ENCODE measurements around the gene POLA1. TPM values are rescaled to one million over a fixed set of nuclear protein-coding genes. Genes with fewer than 3 reads are reported as not detected.

Gene POLA1
- total and polyA plus RNA-seq, 2 donors (not counting 1 experiment from before 2014, with no cell fraction given) = 3.0 to 16.3 TPM

GRCh38 chrX:24703185-24703494 lies 9.4 kb downstream of the POLA1 start:
- H2AFZ ChIP-seq (ENCODE audit: insufficient read depth, low read depth, low read length, poor library complexity, severe bottlenecking) = no peak overlapping the region
- H3K36me3 ChIP-seq (replicated peaks in 1 of 2; ENCODE audit: control extremely low read depth in 1 of 2, control insufficient read depth in 1 of 2, extremely low read depth in 1 of 2, insufficient read depth in 2 of 2, low read length in 1 of 2) = peaks cover 2 to 22% of the 10 kb centered on the region in 2 experiments
- TF ChIP-seq EZH2 (IDR thresholded peaks at IDR 0.05; ENCODE audit: borderline replicate concordance, insufficient read depth, low read depth, low read length, poor library complexity, severe bottlenecking) (no peak), CTCF (IDR thresholded peaks at IDR 0.05) (no peak)
- 88% methylated on average over 4 of the region's 5 CpGs for WGBS (ENCODE audit: insufficient coverage)
- H3K9ac ChIP-seq (ENCODE audit: low read length) = no peak overlapping the region
- ChIA-PET POLR2A (no interaction called here), CTCF (no interaction called here)
- no peaks in the 10 kb centered on the region for H3K79me2 ChIP-seq (ENCODE audit: control insufficient read depth, insufficient read depth, low read length)
- Mint-ChIP-seq H3K4me1 (no peaks in the 10 kb centered on the region), H3K27ac (no peak overlapping the region), H3K27me3 (no peaks in the 10 kb centered on the region), H3K9me3 (ENCODE audit: insufficient read depth) (no peaks in the 10 kb centered on the region), H3K4me3 (no peak overlapping the region)
- ATAC-seq (ENCODE audit: low read depth) = no peak
- no peak overlapping the region for H3K4me3 ChIP-seq (ENCODE audit: control extremely low read depth in 1 of 5, extremely low read depth in 1 of 5, insufficient read depth in 1 of 5, low read depth in 2 of 5, low read length in 4 of 5)
- H3K9me3 ChIP-seq (ENCODE audit: control extremely low read depth in 1 of 3, control insufficient read depth in 2 of 3, insufficient read depth in 1 of 3, low read length in 2 of 3) = no peaks in the 10 kb centered on the region
- H4K20me1 ChIP-seq (ENCODE audit: control insufficient read depth, insufficient read depth, low read length, poor library complexity, severe bottlenecking) = no peaks in the 10 kb centered on the region
- H3K4me1 ChIP-seq (ENCODE audit: control insufficient read depth in 2 of 2, insufficient read depth in 2 of 2, low read length in 2 of 2) = no peaks in the 10 kb centered on the region
- H3K27ac ChIP-seq (ENCODE audit: low read length in 2 of 2) = no peak overlapping the region
- intact Hi-C loops (cut with micrococcal nuclease) = no loop called here
- DNase-seq = no peak
- H3K27me3 ChIP-seq (replicated peaks in 1 of 4; ENCODE audit: control extremely low read depth in 1 of 4, control insufficient read depth in 3 of 4, insufficient read depth in 4 of 4, low read length in 3 of 4) = no peaks in the 10 kb centered on the region
- no peak overlapping the region for H3K4me2 ChIP-seq (replicated peaks; ENCODE audit: low read depth, low read length, poor library complexity, severe bottlenecking)

GRCh38 chrX:24718771-24719170 lies 25.1 kb downstream of the POLA1 start:
- ATAC-seq (ENCODE audit: low read depth) (no peak), DNase-seq (no peak)
- POLR2A ChIA-PET = no interaction called here
- peaks cover 2% of the 10 kb centered on the region for H3K4me1 Mint-ChIP-seq
- Histone ChIP-seq H3K27me3 (replicated peaks in 1 of 4; ENCODE audit: control extremely low read depth in 1 of 4, control insufficient read depth in 3 of 4, insufficient read depth in 4 of 4, low read length in 3 of 4) (no peaks in the 10 kb centered on the region), H3K9ac (ENCODE audit: low read length) (no peak overlapping the region), H3K36me3 (replicated peaks in 1 of 2; ENCODE audit: control extremely low read depth in 1 of 2, control insufficient read depth in 1 of 2, extremely low read depth in 1 of 2, insufficient read depth in 2 of 2, low read length in 1 of 2) (peaks cover 0 to 16% of the 10 kb centered on the region in 2 experiments), H3K79me2 (ENCODE audit: control insufficient read depth, insufficient read depth, low read length) (no peaks in the 10 kb centered on the region), H3K9me3 (ENCODE audit: control extremely low read depth in 1 of 3, control insufficient read depth in 2 of 3, insufficient read depth in 1 of 3, low read length in 2 of 3) (no peaks in the 10 kb centered on the region), H3K27ac (ENCODE audit: low read length in 2 of 2) (no peak overlapping the region), H4K20me1 (ENCODE audit: control insufficient read depth, insufficient read depth, low read length, poor library complexity, severe bottlenecking) (no peaks in the 10 kb centered on the region), H2AFZ (ENCODE audit: insufficient read depth, low read depth, low read length, poor library complexity, severe bottlenecking) (no peak overlapping the region), H3K4me3 (ENCODE audit: control extremely low read depth in 1 of 5, extremely low read depth in 1 of 5, insufficient read depth in 1 of 5, low read depth in 2 of 5, low read length in 4 of 5) (no peak overlapping the region), H3K4me1 (ENCODE audit: control insufficient read depth in 2 of 2, insufficient read depth in 2 of 2, low read length in 2 of 2) (no peaks in the 10 kb centered on the region), H3K4me2 (replicated peaks; ENCODE audit: low read depth, low read length, poor library complexity, severe bottlenecking) (no peak overlapping the region)
- TF ChIP-seq EZH2 (IDR thresholded peaks at IDR 0.05; ENCODE audit: borderline replicate concordance, insufficient read depth, low read depth, low read length, poor library complexity, severe bottlenecking) (no peak), CTCF (IDR thresholded peaks at IDR 0.05) (no peak)
- intact Hi-C loops (cut with micrococcal nuclease) = no loop called here
- CTCF ChIA-PET = no interaction called here
- H3K27me3 Mint-ChIP-seq = no peaks in the 10 kb centered on the region
- no CpG with 5 or more reads among the region's 4 CpGs for WGBS (ENCODE audit: insufficient coverage)
- no peak overlapping the region for H3K27ac Mint-ChIP-seq
- no peaks in the 10 kb centered on the region for H3K9me3 Mint-ChIP-seq (ENCODE audit: insufficient read depth)
- no peak overlapping the region for H3K4me3 Mint-ChIP-seq

Measured in B cell (primary cell).